ENCODE measurements around the gene TNS1.

The TNS1 gene

GRCh38 chr2:217950401-217950871, 52.4 kb downstream of the TNS1 start:
- Histone ChIP-seq H3K4me2 (no peak overlapping the region), H4K20me1 (ENCODE audit: insufficient read depth) (no peaks in the 10 kb centered on the region), H3K36me3 (ENCODE audit: insufficient read depth) (no peaks in the 10 kb centered on the region), H3K27ac (no peak overlapping the region), H3K9ac (no peak overlapping the region), H3K4me3 (IDR thresholded peaks at IDR 0.05; ENCODE audit: insufficient read depth, low read depth, low read length) (no peak overlapping the region), H3K79me2 (ENCODE audit: insufficient read depth, low read depth) (no peaks in the 10 kb centered on the region), H2AFZ (ENCODE audit: low read depth) (no peak overlapping the region), H3K27me3 (ENCODE audit: insufficient read depth, low read depth) (peaks cover 5% of the 10 kb centered on the region; the same call in 1 of the 2 replicates), H3K4me1 (ENCODE audit: low read depth, poor library complexity, severe bottlenecking) (no peaks in the 10 kb centered on the region)
- TF ChIP-seq, protein P1, sequence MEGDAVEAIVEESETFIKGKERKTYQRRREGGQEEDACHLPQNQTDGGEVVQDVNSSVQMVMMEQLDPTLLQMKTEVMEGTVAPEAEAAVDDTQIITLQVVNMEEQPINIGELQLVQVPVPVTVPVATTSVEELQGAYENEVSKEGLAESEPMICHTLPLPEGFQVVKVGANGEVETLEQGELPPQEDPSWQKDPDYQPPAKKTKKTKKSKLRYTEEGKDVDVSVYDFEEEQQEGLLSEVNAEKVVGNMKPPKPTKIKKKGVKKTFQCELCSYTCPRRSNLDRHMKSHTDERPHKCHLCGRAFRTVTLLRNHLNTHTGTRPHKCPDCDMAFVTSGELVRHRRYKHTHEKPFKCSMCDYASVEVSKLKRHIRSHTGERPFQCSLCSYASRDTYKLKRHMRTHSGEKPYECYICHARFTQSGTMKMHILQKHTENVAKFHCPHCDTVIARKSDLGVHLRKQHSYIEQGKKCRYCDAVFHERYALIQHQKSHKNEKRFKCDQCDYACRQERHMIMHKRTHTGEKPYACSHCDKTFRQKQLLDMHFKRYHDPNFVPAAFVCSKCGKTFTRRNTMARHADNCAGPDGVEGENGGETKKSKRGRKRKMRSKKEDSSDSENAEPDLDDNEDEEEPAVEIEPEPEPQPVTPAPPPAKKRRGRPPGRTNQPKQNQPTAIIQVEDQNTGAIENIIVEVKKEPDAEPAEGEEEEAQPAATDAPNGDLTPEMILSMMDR (conservative IDR thresholded peaks at IDR 0.05; ENCODE audit: low read depth, low read length), result no peak

- Histone ChIP-seq H3K27me3 (ENCODE audit: insufficient read depth, low read depth) (peaks cover 5% of the 10 kb centered on the region; the same call in 1 of the 2 replicates), H3K4me2 (no peak overlapping the region), H3K27ac (no peak overlapping the region), H3K4me1 (ENCODE audit: low read depth, poor library complexity, severe bottlenecking) (no peaks in the 10 kb centered on the region), H3K36me3 (ENCODE audit: insufficient read depth) (no peaks in the 10 kb centered on the region), H3K9ac (no peak overlapping the region), H4K20me1 (ENCODE audit: insufficient read depth) (no peaks in the 10 kb centered on the region), H2AFZ (ENCODE audit: low read depth) (no peak overlapping the region), H3K4me3 (IDR thresholded peaks at IDR 0.05; ENCODE audit: insufficient read depth, low read depth, low read length) (no peak overlapping the region), H3K79me2 (ENCODE audit: insufficient read depth, low read depth) (no peaks in the 10 kb centered on the region)
- TF ChIP-seq, protein P1 (conservative IDR thresholded peaks at IDR 0.05; ENCODE audit: low read depth, low read length), result no peak
Measured at GRCh38 chr2:217949447-217949846, 53.3 kb downstream of the TNS1 start.

GRCh38 chr2:217948897-217949296, 53.9 kb downstream of the TNS1 start:
- H3K36me3 ChIP-seq (ENCODE audit: insufficient read depth), result no peaks in the 10 kb centered on the region
- no peaks in the 10 kb centered on the region for H4K20me1 ChIP-seq (ENCODE audit: insufficient read depth)
- TF ChIP-seq, protein P1 (conservative IDR thresholded peaks at IDR 0.05; ENCODE audit: low read depth, low read length), result no peak
- no peak overlapping the region for H3K4me2 ChIP-seq
- H3K4me3 ChIP-seq (IDR thresholded peaks at IDR 0.05; ENCODE audit: insufficient read depth, low read depth, low read length), result no peak overlapping the region
- no peaks in the 10 kb centered on the region for H3K4me1 ChIP-seq (ENCODE audit: low read depth, poor library complexity, severe bottlenecking)
- no peak overlapping the region for H2AFZ ChIP-seq (ENCODE audit: low read depth)
- no peak overlapping the region for H3K27ac ChIP-seq
- peaks cover 5% of the 10 kb centered on the region; the same call in 1 of the 2 replicates for H3K27me3 ChIP-seq (ENCODE audit: insufficient read depth, low read depth)
- no peak overlapping the region for H3K9ac ChIP-seq
- H3K79me2 ChIP-seq (ENCODE audit: insufficient read depth, low read depth), result no peaks in the 10 kb centered on the region

DNA sequence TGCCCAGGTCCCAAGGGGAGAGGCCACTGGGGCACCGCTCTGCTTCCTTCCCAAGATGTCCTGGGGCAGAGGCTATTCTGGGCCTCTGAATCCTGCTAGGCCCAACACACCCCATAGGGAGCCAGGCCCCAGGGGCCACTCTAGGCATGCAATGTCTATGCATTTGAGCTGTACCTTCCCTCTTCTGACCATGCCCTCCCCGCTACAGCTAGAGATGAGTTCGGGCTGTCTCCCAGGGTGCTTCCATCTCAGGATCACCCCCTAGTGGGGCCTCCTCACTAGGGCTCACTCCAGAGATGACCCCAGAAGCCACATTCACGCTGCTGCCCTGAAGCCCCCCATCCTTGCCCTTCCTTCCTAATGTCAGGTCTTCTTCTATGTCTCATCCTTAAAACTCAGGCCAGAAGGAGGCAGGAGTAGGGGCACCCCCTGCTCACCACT, 54.4 kb downstream of the TNS1 start:
- H3K4me2 ChIP-seq, result no peak overlapping the region
- TF ChIP-seq, protein P1 (conservative IDR thresholded peaks at IDR 0.05; ENCODE audit: low read depth, low read length), result no peak
- no peaks in the 10 kb centered on the region for H3K79me2 ChIP-seq (ENCODE audit: insufficient read depth, low read depth)
- peaks cover 5% of the 10 kb centered on the region; the same call in 1 of the 2 replicates for H3K27me3 ChIP-seq (ENCODE audit: insufficient read depth, low read depth)
- no peak overlapping the region for H2AFZ ChIP-seq (ENCODE audit: low read depth)
- H3K9ac ChIP-seq, result no peak overlapping the region
- H3K27ac ChIP-seq, result no peak overlapping the region
- H3K36me3 ChIP-seq (ENCODE audit: insufficient read depth), result no peaks in the 10 kb centered on the region
- H4K20me1 ChIP-seq (ENCODE audit: insufficient read depth), result no peaks in the 10 kb centered on the region
- H3K4me1 ChIP-seq (ENCODE audit: low read depth, poor library complexity, severe bottlenecking), result peaks cover 2% of the 10 kb centered on the region
- H3K4me3 ChIP-seq (IDR thresholded peaks at IDR 0.05; ENCODE audit: insufficient read depth, low read depth, low read length), result no peak overlapping the region

Data from KMS-11 (cell line).